Adrenal gland (tissue), 12 donors: ENCODE results near the gene SOX4. TPM values are rescaled to one million over a fixed set of nuclear protein-coding genes. Genes with fewer than 3 reads are reported as not detected.
A peak's percentile ranks its signal among the peaks of the same experiment; 100 is the strongest.

ENCODE experiments used
- DNase-seq, 7 donors: peaks; one replicate each; pipeline ENCODE4 v3.0.0-alpha.2; 2019 to 2020
- H3K27ac ChIP-seq, 5 donors: fragments of 200-600 bp; sonication (generic) in 4 of 5; 1 replicate in 3 of 5; 2 replicates in 2 of 5; pipeline versions ENCODE4 v1.5.1 to v1.8.0; 2016 to 2020; ENCODE audit warnings: mild to moderate bottlenecking in 1 of 5
- H3K27me3 ChIP-seq: fragments of 200-600 bp; 2 replicates; pipeline ENCODE4 v1.8.0; 2021
- H3K36me3 ChIP-seq, 2 donors: fragments of 200-600 bp; replicated peaks in 1 of 2; 1 replicate in 1 of 2; 2 replicates in 1 of 2; pipeline versions ENCODE4 v1.5.1 to v1.8.0; 2018 to 2022
- H3K4me1 ChIP-seq, 2 donors: fragments of 200-600 bp; replicated peaks in 1 of 2; 1 replicate in 1 of 2; 2 replicates in 1 of 2; pipeline versions ENCODE4 v1.5.1 to v1.8.0; 2018 to 2021
- H3K4me3 ChIP-seq, 4 donors: fragments of 200-600 bp; sonication (generic) in 3 of 4; one replicate each; pipeline ENCODE4 v1.5.1; 2016 to 2018
- H3K9me3 ChIP-seq, 3 donors: fragments of 200-600 bp; sonication (generic) in 1 of 3; replicated peaks in 1 of 3; 1 replicate in 2 of 3; 2 replicates in 1 of 3; pipeline versions ENCODE4 v1.5.1 to v1.8.0; 2016 to 2021
- CTCF ChIP-seq, 6 experiments: fragments of 450-650 bp in 4 of 6; fragments of 200-600 bp in 2 of 6; sonication (generic) in 1 of 6; IDR thresholded peaks; 1 replicate in 5 of 6; 2 replicates in 1 of 6; pipeline versions ENCODE4 v1.5.1 to v1.8.0; 2016 to 2021; ENCODE audit warnings: antibody characterized with exemption in 6 of 6, mild to moderate bottlenecking in 2 of 6, moderate library complexity in 1 of 6
- POLR2A ChIP-seq, 2 donors: fragments of 450-650 bp; IDR thresholded peaks; one replicate each; pipeline ENCODE4 v1.6.1; 2017; ENCODE audit warnings: antibody characterized with exemption in 2 of 2, mild to moderate bottlenecking in 2 of 2, moderate library complexity in 1 of 2
- WGBS, 4 donors: extraction: QIAGEN DNeasy Blood & Tissue Kit in 2 of 4; methylation state at CpG; one replicate each; pipeline versions ENCODE4 v1.1.5 to v1.1.7; 2013 to 2017; 5-methylcytosine and 5-hydroxymethylcytosine counted together
- intact Hi-C, 2 donors: fragments of 100-400 bp; cut with DNase I; formaldehyde crosslinking; loops; one replicate each; pipeline versions ENCODE4 v1.14.1 to v1.15.0; 2022 to 2023
- polyA plus RNA-seq, 3 donors: library from polyadenylated mRNA; stranded (reverse); fragments of 200-250 nt in 2 of 3; fragments of 350-450 nt in 1 of 3; fragmentation: Illumina TruSeq in 1 of 3; extraction: RNeasy Lipid Tissue Mini Kit (QIAGEN cat#74804) in 1 of 3; gene quantifications; one replicate each; pipeline ENCODE4 v1.2.3, GENCODE V29; 2013 to 2014
- total RNA-seq, 9 donors: library from RNA; depleted of rRNA in 4 of 9; stranded (reverse); fragments of >200 nt in 4 of 9; fragments of 120-200 nt in 1 of 9; fragmentation: NEBNext Ultra II Directional in 1 of 9; extraction: Animal tissue kit (Norgen Biotek cat#: 25700) in 1 of 9; gene quantifications; one replicate each; pipeline versions ENCODE4 v1.1.0 to v1.2.4, GENCODE V29; 2013 to 2023
- donor health status: healthy with polysubstance abuse.
- donor health status: Bipolar disorder and iron deficiency.
- donor health status: DM: yes; HTN: yes; CAD: no.
- donor health status: DM: no; HTN: no; CAD: no.
- donor health status: DM: no; HTN: no; CAD: no.
- donor health status: DM: yes; HTN: yes; CAD: no.

SOX4 gene
- total and polyA plus RNA-seq, 12 donors = 1.6 to 12.8 (median 6.6) TPM

GRCh38 chr6:21615504-21615903 is 22.0 kb downstream of the SOX4 start:
- 46 to 63% (median 59%) methylated on average over 3 of the region's 3 CpGs for WGBS, 4 donors
- Histone ChIP-seq H3K4me1 (no peaks in the 10 kb centered on the region), H3K27ac (no peak overlapping the region), H3K4me3 (no peak overlapping the region), H3K27me3 (no peaks in the 10 kb centered on the region), H3K36me3 (no peaks in the 10 kb centered on the region), H3K9me3 (no peaks in the 10 kb centered on the region)
- TF ChIP-seq CTCF (IDR thresholded peaks at IDR 0.05) (no peak), POLR2A (IDR thresholded peaks at IDR 0.05) (no peak)
- intact Hi-C loops = no loop called here
- no peak for DNase-seq

DNA sequence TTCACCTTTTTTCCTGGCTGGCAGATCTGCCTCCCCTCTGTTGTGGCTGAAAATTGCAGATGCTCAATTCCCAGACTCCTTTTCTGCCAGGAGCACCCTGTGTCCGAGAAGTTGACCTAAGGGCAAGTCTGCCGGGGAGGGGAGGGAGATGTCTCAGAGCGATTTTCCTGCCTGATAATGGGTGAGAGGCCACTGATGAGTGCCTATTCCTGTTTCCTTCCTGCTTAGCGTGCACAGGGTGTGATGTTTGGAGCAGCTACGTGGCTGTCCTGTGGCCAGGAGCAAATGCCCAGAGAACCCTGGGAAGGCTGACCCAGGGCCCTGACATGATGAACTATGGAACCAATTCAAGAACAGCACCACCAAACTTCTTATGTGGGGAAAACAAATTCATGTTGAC is 22.5 kb downstream of the SOX4 start:
- no peak overlapping the region for H3K4me3 ChIP-seq
- H3K4me1 ChIP-seq = no peaks in the 10 kb centered on the region
- H3K27ac ChIP-seq = no peak overlapping the region
- DNase-seq = peak in 4 of 7 donors; percentile 11 to 57 (median 15)
- 48 to 56% (median 54%) methylated on average over 3 to 5 of the region's 5 CpGs for WGBS, 4 donors
- no peaks in the 10 kb centered on the region for H3K27me3 ChIP-seq
- intact Hi-C loops = no loop called here
- no peak for TF ChIP-seq POLR2A (IDR thresholded peaks at IDR 0.05)
- no peak for TF ChIP-seq CTCF (IDR thresholded peaks at IDR 0.05)
- H3K36me3 ChIP-seq = no peaks in the 10 kb centered on the region
- no peaks in the 10 kb centered on the region for H3K9me3 ChIP-seq

- Histone ChIP-seq H3K27ac (no peak overlapping the region), H3K36me3 (no peaks in the 10 kb centered on the region), H3K4me3 (no peak overlapping the region), H3K27me3 (no peaks in the 10 kb centered on the region), H3K9me3 (no peaks in the 10 kb centered on the region), H3K4me1 (no peaks in the 10 kb centered on the region)
- TF ChIP-seq CTCF (IDR thresholded peaks at IDR 0.05) = no peak
- TF ChIP-seq POLR2A (IDR thresholded peaks at IDR 0.05) = no peak
- intact Hi-C loops = no loop called here
- DNase-seq = no peak
- 79 to 90% (median 85%) methylated on average over 7 of the region's 7 CpGs for WGBS, 4 donors
Observed at GRCh38 chr6:21625642-21626041, 32.1 kb downstream of the SOX4 start.

- Histone ChIP-seq H3K4me3 (no peak overlapping the region), H3K27ac (no peak overlapping the region), H3K36me3 (no peaks in the 10 kb centered on the region), H3K27me3 (no peaks in the 10 kb centered on the region), H3K9me3 (no peaks in the 10 kb centered on the region), H3K4me1 (no peaks in the 10 kb centered on the region)
- TF ChIP-seq CTCF (IDR thresholded peaks at IDR 0.05) (no peak), POLR2A (IDR thresholded peaks at IDR 0.05) (no peak)
- intact Hi-C loops = no loop called here
- WGBS, 4 donors = 68 to 87% (median 70%) methylated on average over 1 of the region's 1 CpG
- no peak for DNase-seq
Observed at GRCh38 chr6:21626756-21627155, 33.2 kb downstream of the SOX4 start.
